Stimulated activated effector memory CD8-positive, alpha-beta T cell treated with anti-CD3 and anti-CD28 coated beads, Interleukin-12 subunit alpha, Interleukin-12 subunit beta, amount 100 ng/mL, for 72 hours (primary cell): Measurements from ENCODE around the gene EFCAB7.

Source experiments
- ATAC-seq: fragments of 150-1000 bp; cut with Tn5 transposase; 2 replicates; pipeline ENCODE4 v1.10.0; 2021
- DNase-seq, 2 donors: peaks; one replicate each; pipeline ENCODE4 v3.0.0; 2021 to 2022; ENCODE audit warnings: low spot score in 2 of 2
- H3K27ac Mint-ChIP-seq: one replicate; pipeline ENCODE4 v1.8.0; 2022; ENCODE audit warnings: mild to moderate bottlenecking, mixed read lengths
- H3K36me3 Mint-ChIP-seq: one replicate; pipeline ENCODE4 v1.8.0; 2022; ENCODE audit warnings: mild to moderate bottlenecking, mixed read lengths
- H3K4me1 Mint-ChIP-seq: one replicate; pipeline ENCODE4 v1.8.0; 2022; ENCODE audit warnings: mixed read lengths
- H3K4me3 Mint-ChIP-seq: one replicate; pipeline ENCODE4 v1.8.0; 2022; ENCODE audit warnings: mild to moderate bottlenecking, mixed read lengths
- H3K9me3 Mint-ChIP-seq: one replicate; pipeline ENCODE4 v1.8.0; 2022; ENCODE audit warnings: mixed read lengths

The EFCAB7 gene

GRCh38 chr1:63612971-63613370 lies 89.6 kb downstream of the EFCAB7 start:
- Mint-ChIP-seq H3K4me3 (no peak overlapping the region), H3K27ac (no peak overlapping the region), H3K9me3 (no peaks in the 10 kb centered on the region), H3K4me1 (peaks cover 22% of the 10 kb centered on the region), H3K36me3 (peaks cover 5% of the 10 kb centered on the region)
- DNase-seq, result no peak
- ATAC-seq, result no peak

GRCh38 chr1:63615768-63616420 lies 92.6 kb downstream of the EFCAB7 start:
- Mint-ChIP-seq H3K36me3 (peaks cover 5% of the 10 kb centered on the region), H3K4me1 (peaks cover 4% of the 10 kb centered on the region), H3K9me3 (no peaks in the 10 kb centered on the region), H3K4me3 (no peak overlapping the region), H3K27ac (no peak overlapping the region)
- ATAC-seq (peak; percentile 52), DNase-seq (peak; percentile 57 to 78)

- ATAC-seq (no peak), DNase-seq (no peak)
- Mint-ChIP-seq H3K9me3 (no peaks in the 10 kb centered on the region), H3K27ac (no peak overlapping the region), H3K4me3 (no peak overlapping the region), H3K36me3 (peaks cover 5% of the 10 kb centered on the region), H3K4me1 (no peaks in the 10 kb centered on the region)
Observed at GRCh38 chr1:63617450-63617849, 94.1 kb downstream of the EFCAB7 start.

GRCh38 chr1:63618011-63618410 lies 94.7 kb downstream of the EFCAB7 start:
- Mint-ChIP-seq H3K4me1 (no peaks in the 10 kb centered on the region), H3K36me3 (peaks cover 5% of the 10 kb centered on the region), H3K27ac (no peak overlapping the region), H3K4me3 (no peak overlapping the region), H3K9me3 (no peaks in the 10 kb centered on the region)
- ATAC-seq (no peak), DNase-seq (no peak)

- Mint-ChIP-seq H3K9me3 (no peaks in the 10 kb centered on the region), H3K36me3 (peaks cover 5% of the 10 kb centered on the region)
Observed at GRCh38 chr1:63619558-63619957, 96.2 kb downstream of the EFCAB7 start.

GRCh38 chr1:63620671-63621070 lies 97.3 kb downstream of the EFCAB7 start:
- no peaks in the 10 kb centered on the region for H3K9me3 Mint-ChIP-seq
- ATAC-seq (no peak), DNase-seq (no peak)
- H3K27ac Mint-ChIP-seq, result no peak overlapping the region
- H3K36me3 Mint-ChIP-seq, result peaks cover 5% of the 10 kb centered on the region
- no peak overlapping the region for H3K4me3 Mint-ChIP-seq
- peaks cover 5% of the 10 kb centered on the region for H3K4me1 Mint-ChIP-seq

More at GRCh38 chr1:63619558-63619957, 96.2 kb downstream of the EFCAB7 start:
- peaks cover 5% of the 10 kb centered on the region for H3K4me1 Mint-ChIP-seq
- no peak for DNase-seq
- no peak for ATAC-seq
- H3K27ac Mint-ChIP-seq, result no peak overlapping the region
- H3K4me3 Mint-ChIP-seq, result no peak overlapping the region

GRCh38 chr1:63621075-63621474 lies 97.8 kb downstream of the EFCAB7 start:
- H3K36me3 Mint-ChIP-seq, result peaks cover 5% of the 10 kb centered on the region
- no peak overlapping the region for H3K4me3 Mint-ChIP-seq
- H3K27ac Mint-ChIP-seq, result no peak overlapping the region
- H3K9me3 Mint-ChIP-seq, result no peaks in the 10 kb centered on the region
- peaks cover 5% of the 10 kb centered on the region for H3K4me1 Mint-ChIP-seq
- ATAC-seq (no peak), DNase-seq (no peak)

GRCh38 chr1:63621698-63622097 lies 98.4 kb downstream of the EFCAB7 start:
- no peak overlapping the region for H3K4me3 Mint-ChIP-seq
- peaks cover 5% of the 10 kb centered on the region for H3K36me3 Mint-ChIP-seq
- H3K4me1 Mint-ChIP-seq, result peaks cover 5% of the 10 kb centered on the region
- no peak overlapping the region for H3K27ac Mint-ChIP-seq
- DNase-seq (no peak), ATAC-seq (no peak)
- no peaks in the 10 kb centered on the region for H3K9me3 Mint-ChIP-seq
